ENCODE measurements around the gene TMPRSS11B.

Gene TMPRSS11B

GRCh38 chr4:68259191-68259590 is 13.7 kb upstream of the TMPRSS11B start:
- no peak for DNase-seq (ENCODE audit: low read depth)
- TF ChIP-seq, protein P1, sequence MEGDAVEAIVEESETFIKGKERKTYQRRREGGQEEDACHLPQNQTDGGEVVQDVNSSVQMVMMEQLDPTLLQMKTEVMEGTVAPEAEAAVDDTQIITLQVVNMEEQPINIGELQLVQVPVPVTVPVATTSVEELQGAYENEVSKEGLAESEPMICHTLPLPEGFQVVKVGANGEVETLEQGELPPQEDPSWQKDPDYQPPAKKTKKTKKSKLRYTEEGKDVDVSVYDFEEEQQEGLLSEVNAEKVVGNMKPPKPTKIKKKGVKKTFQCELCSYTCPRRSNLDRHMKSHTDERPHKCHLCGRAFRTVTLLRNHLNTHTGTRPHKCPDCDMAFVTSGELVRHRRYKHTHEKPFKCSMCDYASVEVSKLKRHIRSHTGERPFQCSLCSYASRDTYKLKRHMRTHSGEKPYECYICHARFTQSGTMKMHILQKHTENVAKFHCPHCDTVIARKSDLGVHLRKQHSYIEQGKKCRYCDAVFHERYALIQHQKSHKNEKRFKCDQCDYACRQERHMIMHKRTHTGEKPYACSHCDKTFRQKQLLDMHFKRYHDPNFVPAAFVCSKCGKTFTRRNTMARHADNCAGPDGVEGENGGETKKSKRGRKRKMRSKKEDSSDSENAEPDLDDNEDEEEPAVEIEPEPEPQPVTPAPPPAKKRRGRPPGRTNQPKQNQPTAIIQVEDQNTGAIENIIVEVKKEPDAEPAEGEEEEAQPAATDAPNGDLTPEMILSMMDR (IDR thresholded peaks at IDR 0.05; ENCODE audit: low read length, missing control alignments), result no peak
- no peak overlapping the region for H3K4me3 ChIP-seq (replicated peaks; ENCODE audit: low read depth, low read length)

DNA sequence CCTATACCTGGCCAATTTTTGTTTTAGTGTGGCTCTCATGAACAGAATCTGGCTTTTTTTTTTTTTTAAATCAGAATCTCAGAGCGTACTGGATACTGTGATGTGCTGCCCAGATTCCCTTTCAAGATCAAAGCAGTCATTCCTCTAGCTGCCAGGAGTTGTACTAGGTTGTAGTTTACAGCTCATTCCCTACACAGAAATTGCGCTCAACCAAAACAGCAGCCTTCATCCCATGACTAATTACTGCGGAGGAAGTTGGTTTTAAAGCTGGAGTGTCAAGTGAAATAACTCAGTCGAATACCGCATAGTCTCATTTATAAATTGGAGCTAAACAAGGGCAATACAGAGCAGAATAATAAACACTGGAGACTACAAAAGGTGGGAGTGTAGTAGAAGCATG is 12.2 kb upstream of the TMPRSS11B start:
- no peak for DNase-seq (ENCODE audit: low read depth)
- TF ChIP-seq, protein P1 (IDR thresholded peaks at IDR 0.05; ENCODE audit: low read length, missing control alignments), result no peak
- H3K4me3 ChIP-seq (replicated peaks; ENCODE audit: low read depth, low read length), result no peak overlapping the region

DNA sequence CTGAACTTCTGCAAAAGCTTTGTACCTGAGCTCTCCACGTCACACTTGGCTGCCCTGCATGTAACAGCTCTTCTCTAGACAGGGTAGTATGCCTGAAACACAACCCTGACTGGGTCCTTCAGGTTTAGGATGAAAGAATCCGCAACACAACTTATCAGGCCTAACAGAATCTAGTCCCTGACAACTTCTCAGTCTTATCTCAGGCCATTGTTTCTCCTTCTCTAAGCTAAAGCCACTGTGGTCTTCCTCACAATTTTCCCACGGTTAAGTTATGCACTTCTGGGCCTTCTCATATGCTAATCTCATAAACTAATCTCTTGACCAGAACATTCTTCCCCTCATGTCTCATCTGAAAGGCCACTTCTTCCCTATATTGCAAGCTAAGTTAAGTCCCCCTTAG is 10.8 kb upstream of the TMPRSS11B start:
- DNase-seq (ENCODE audit: low read depth), result peak; percentile 34

GRCh38 chr4:68250151-68250930 is 4.8 kb upstream of the TMPRSS11B start:
- no peak for DNase-seq (ENCODE audit: low read depth)
- no peak overlapping the region for H3K4me3 ChIP-seq (replicated peaks; ENCODE audit: low read depth, low read length)
- TF ChIP-seq, protein P1 (IDR thresholded peaks at IDR 0.05; ENCODE audit: low read length, missing control alignments), result no peak

More for the DNA sequence above, 10.8 kb upstream of the TMPRSS11B start:
- TF ChIP-seq, protein P1 (IDR thresholded peaks at IDR 0.05; ENCODE audit: low read length, missing control alignments), result no peak
- no peak overlapping the region for H3K4me3 ChIP-seq (replicated peaks; ENCODE audit: low read depth, low read length)

DNA sequence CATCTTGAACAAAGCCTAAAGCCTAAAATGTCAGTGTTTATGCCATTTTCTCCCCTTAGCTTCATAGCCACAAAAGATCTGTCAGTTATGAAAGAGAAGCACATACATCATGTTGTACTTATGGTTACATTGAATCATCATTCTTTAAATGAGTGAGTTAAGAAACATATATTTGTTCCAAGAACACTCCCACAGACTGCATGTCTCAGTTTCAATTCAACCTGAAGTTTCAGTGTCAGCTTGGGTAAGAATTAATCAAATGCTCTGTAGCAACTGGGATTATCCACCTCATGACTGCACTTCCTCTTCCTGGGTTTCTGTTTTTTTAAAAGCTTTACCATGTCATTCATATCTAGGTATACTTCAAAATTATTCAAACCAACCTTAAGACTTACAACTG is 3.9 kb upstream of the TMPRSS11B start:
- peak; percentile 4 for DNase-seq (ENCODE audit: low read depth)
- no peak overlapping the region for H3K4me3 ChIP-seq (replicated peaks; ENCODE audit: low read depth, low read length)
- TF ChIP-seq, protein P1 (IDR thresholded peaks at IDR 0.05; ENCODE audit: low read length, missing control alignments), result no peak

- TF ChIP-seq, protein P1 (IDR thresholded peaks at IDR 0.05; ENCODE audit: low read length, missing control alignments), result no peak
- no peak for DNase-seq (ENCODE audit: low read depth)
- no peak overlapping the region for H3K4me3 ChIP-seq (replicated peaks; ENCODE audit: low read depth, low read length)
These were observed 4.9 kb downstream of the TMPRSS11B start for GRCh38 chr4:68240620-68241019.

- DNase-seq (ENCODE audit: low read depth), result no peak
- TF ChIP-seq, protein P1 (IDR thresholded peaks at IDR 0.05; ENCODE audit: low read length, missing control alignments), result no peak
- H3K4me3 ChIP-seq (replicated peaks; ENCODE audit: low read depth, low read length), result no peak overlapping the region
These were observed 16.9 kb downstream of the TMPRSS11B start for GRCh38 chr4:68228568-68228967.

Data from fibroblast of pulmonary artery (primary cell).